ENCODE measurements around the gene CARMIL1.
"Not testable (repeated sequence)": the region's sequence is repeated elsewhere in the genome, so short reads cannot be mapped to it uniquely, and the experiment has no call there.

The CARMIL1 gene

GRCh38 chr6:25414755-25415154 is 135.6 kb downstream of the CARMIL1 start:
- no peak for DNase-seq

- DNase-seq: no peak
Observed at GRCh38 chr6:25415274-25415673, 136.1 kb downstream of the CARMIL1 start.

GRCh38 chr6:25415701-25416100 is 136.5 kb downstream of the CARMIL1 start:
- DNase-seq: no peak

- DNase-seq: no peak
Observed at GRCh38 chr6:25417046-25417605, 138.0 kb downstream of the CARMIL1 start.

- no peak for DNase-seq
Observed at GRCh38 chr6:25418454-25419052, 139.4 kb downstream of the CARMIL1 start.

GRCh38 chr6:25419879-25420278 is 140.7 kb downstream of the CARMIL1 start:
- no peak for DNase-seq

GRCh38 chr6:25423358-25423757 is 144.2 kb downstream of the CARMIL1 start:
- no peak for DNase-seq

GRCh38 chr6:25424303-25424702 is 145.1 kb downstream of the CARMIL1 start:
- no peak for DNase-seq

GRCh38 chr6:25427549-25427948 is 148.4 kb downstream of the CARMIL1 start:
- no peak for DNase-seq

GRCh38 chr6:25428758-25429317 is 149.7 kb downstream of the CARMIL1 start:
- DNase-seq: no peak

GRCh38 chr6:25431306-25431974 is 152.3 kb downstream of the CARMIL1 start:
- DNase-seq: no peak

GRCh38 chr6:25431975-25432307 is 152.8 kb downstream of the CARMIL1 start:
- DNase-seq: no peak

- DNase-seq: no peak
Observed at GRCh38 chr6:25434921-25435320, 155.7 kb downstream of the CARMIL1 start.

- DNase-seq: no peak
Observed at GRCh38 chr6:25435416-25435985, 156.3 kb downstream of the CARMIL1 start.

- DNase-seq: no peak
Observed at GRCh38 chr6:25436760-25437159, 157.6 kb downstream of the CARMIL1 start.

- no peak for DNase-seq
Observed at GRCh38 chr6:25439368-25439767, 160.2 kb downstream of the CARMIL1 start.

- no peak for DNase-seq
Observed at GRCh38 chr6:25441663-25442270, 162.6 kb downstream of the CARMIL1 start.

- no peak for DNase-seq
Observed at GRCh38 chr6:25442898-25443297, 163.7 kb downstream of the CARMIL1 start.

- not testable (repeated sequence) for DNase-seq
Observed at GRCh38 chr6:25444521-25444920, 165.3 kb downstream of the CARMIL1 start.

- DNase-seq: no peak
Observed at GRCh38 chr6:25446830-25447569, 167.8 kb downstream of the CARMIL1 start.

GRCh38 chr6:25447570-25447929 is 168.4 kb downstream of the CARMIL1 start:
- no peak for DNase-seq

GRCh38 chr6:25448965-25449538 is 169.9 kb downstream of the CARMIL1 start:
- no peak for DNase-seq

GRCh38 chr6:25449774-25450173 is 170.6 kb downstream of the CARMIL1 start:
- no peak for DNase-seq

Measured in activated T-cell treated with anti-CD3 and anti-CD28 coated beads, Interleukin-2, amount 50 U/mL, for 1 hour (primary cell).